NB4 (cell line): ENCODE results near the gene PRL.

Experiments used
- DNase-seq: peaks from one replicate; pipeline ENCODE4 v3.0.0; 2010; ENCODE audit warnings: low read depth
- H3K4me3 ChIP-seq: one replicate; pipeline ENCODE4 v1.5.1; 2011; ENCODE audit warnings: mild to moderate bottlenecking, low read depth, low read length, moderate library complexity
- MAX ChIP-seq: IDR thresholded peaks from 2 replicates; pipeline ENCODE4 v1.6.1; 2011; ENCODE audit warnings: low read depth, low read length
- MYC ChIP-seq: IDR thresholded peaks from 2 replicates; pipeline ENCODE4 v1.6.1; 2011; ENCODE audit warnings: low read depth, low read length
- POLR2A ChIP-seq: IDR thresholded peaks from 2 replicates; pipeline ENCODE4 v1.6.1; 2011; ENCODE audit warnings: mild to moderate bottlenecking; ENCODE audit not compliant: insufficient read length; ENCODE audit errors: extremely low read depth
- TF ChIP-seq, protein P1 (sequence below): IDR thresholded peaks from one replicate; pipeline ENCODE4 v1.5.1; 2012; ENCODE audit warnings: low read depth, low read length

Gene PRL

GRCh38 chr6:22296936-22297335 is at the start of gene PRL:
Gene PRL, minus strand, starts transcription at chr6:22297036. Its CDS starts 54 bp downstream, at chr6:22296982.
- no peak for DNase-seq

DNA sequence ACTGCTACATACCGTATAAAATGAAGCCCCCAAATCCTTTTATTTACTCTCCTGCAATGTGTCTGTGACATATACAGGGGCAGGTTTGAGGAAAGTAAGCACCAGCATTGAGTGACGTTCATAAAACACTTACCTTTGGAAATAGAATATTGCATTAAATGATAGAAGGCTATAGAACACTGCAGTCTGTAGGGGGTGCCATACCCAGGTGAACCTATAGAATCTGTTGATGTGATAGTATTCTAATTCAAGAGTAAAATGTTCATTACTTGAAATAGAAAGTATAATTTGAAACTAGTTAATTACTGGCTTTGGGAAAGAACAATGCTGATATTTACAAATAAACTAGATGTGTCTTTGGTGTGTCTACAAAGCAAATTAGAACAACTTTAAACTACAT is 47.0 kb upstream of the PRL start:
- TF ChIP-seq MAX: no peak
- TF ChIP-seq MYC: no peak
- no peak for TF ChIP-seq POLR2A
- TF ChIP-seq, protein P1, sequence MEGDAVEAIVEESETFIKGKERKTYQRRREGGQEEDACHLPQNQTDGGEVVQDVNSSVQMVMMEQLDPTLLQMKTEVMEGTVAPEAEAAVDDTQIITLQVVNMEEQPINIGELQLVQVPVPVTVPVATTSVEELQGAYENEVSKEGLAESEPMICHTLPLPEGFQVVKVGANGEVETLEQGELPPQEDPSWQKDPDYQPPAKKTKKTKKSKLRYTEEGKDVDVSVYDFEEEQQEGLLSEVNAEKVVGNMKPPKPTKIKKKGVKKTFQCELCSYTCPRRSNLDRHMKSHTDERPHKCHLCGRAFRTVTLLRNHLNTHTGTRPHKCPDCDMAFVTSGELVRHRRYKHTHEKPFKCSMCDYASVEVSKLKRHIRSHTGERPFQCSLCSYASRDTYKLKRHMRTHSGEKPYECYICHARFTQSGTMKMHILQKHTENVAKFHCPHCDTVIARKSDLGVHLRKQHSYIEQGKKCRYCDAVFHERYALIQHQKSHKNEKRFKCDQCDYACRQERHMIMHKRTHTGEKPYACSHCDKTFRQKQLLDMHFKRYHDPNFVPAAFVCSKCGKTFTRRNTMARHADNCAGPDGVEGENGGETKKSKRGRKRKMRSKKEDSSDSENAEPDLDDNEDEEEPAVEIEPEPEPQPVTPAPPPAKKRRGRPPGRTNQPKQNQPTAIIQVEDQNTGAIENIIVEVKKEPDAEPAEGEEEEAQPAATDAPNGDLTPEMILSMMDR: no peak
- H3K4me3 ChIP-seq: no peak overlapping the region

More at GRCh38 chr6:22296936-22297335, at the start of gene PRL:
- H3K4me3 ChIP-seq: no peak within 1 kb of the TSS
- no peak for TF ChIP-seq MAX
- TF ChIP-seq POLR2A: no peak
- TF ChIP-seq, protein P1: no peak
- TF ChIP-seq MYC: no peak

GRCh38 chr6:22334778-22335177 is 37.9 kb upstream of the PRL start:
- H3K4me3 ChIP-seq: no peak overlapping the region
- no peak for DNase-seq
- TF ChIP-seq, protein P1: no peak
- TF ChIP-seq POLR2A (no peak), MAX (no peak), MYC (no peak)

More for the DNA sequence above, 47.0 kb upstream of the PRL start:
- DNase-seq: no peak

DNA sequence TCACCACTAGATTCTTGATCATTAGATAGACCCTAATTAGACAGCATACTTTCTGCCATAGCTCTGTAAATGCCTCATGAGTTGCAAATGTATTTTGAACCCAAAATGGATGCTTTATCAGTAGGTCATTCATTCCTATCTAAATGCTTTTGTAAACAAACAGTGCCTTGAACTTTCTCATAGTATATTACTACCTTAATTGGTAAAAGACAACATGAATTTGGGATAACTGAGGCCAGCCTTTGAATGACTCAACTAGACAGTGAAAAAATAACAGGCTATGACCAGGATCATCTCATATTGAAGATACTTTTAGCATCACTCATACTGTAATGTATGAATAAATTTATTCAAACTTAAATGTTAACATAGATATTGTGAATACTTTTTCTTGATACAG is 37.0 kb upstream of the PRL start:
- H3K4me3 ChIP-seq: no peak overlapping the region
- no peak for TF ChIP-seq MAX
- no peak for TF ChIP-seq POLR2A
- TF ChIP-seq, protein P1: no peak
- no peak for TF ChIP-seq MYC
- no peak for DNase-seq

- no peak for DNase-seq
- TF ChIP-seq MYC: no peak
- no peak overlapping the region for H3K4me3 ChIP-seq
Measured at GRCh38 chr6:22332711-22333110, 35.9 kb upstream of the PRL start.

- no peak for DNase-seq
- TF ChIP-seq POLR2A (no peak), MYC (no peak), MAX (no peak)
- TF ChIP-seq, protein P1: no peak
- no peak overlapping the region for H3K4me3 ChIP-seq
Measured at GRCh38 chr6:22332216-22332615, 35.4 kb upstream of the PRL start.
